Keratinocyte (primary cell): ENCODE results near the gene POTEH.
"Not testable (repeated sequence)": the region's sequence is repeated elsewhere in the genome, so short reads cannot be mapped to it uniquely, and the experiment has no call there.

ENCODE experiments used
- CTCF ChIP-seq, 3 experiments: IDR thresholded peaks in 1 of 3; conservative IDR thresholded peaks in 1 of 3; optimal IDR thresholded peaks in 1 of 3; 2 replicates in 2 of 3; 3 replicates in 1 of 3; pipeline versions ENCODE3 to v1.5.1; 2011; ENCODE audit warnings: low read length in 3 of 3, mild to moderate bottlenecking in 3 of 3, moderate library complexity in 2 of 3, control low read depth in 1 of 3, inconsistent platforms in 1 of 3; ENCODE audit not compliant: insufficient read depth in 2 of 3; ENCODE audit errors: extremely low read depth in 1 of 3
- EZH2 ChIP-seq: IDR thresholded peaks from one replicate; pipeline ENCODE4 v1.6.1; 2012; ENCODE audit warnings: inconsistent platforms, mild to moderate bottlenecking, low read length, moderate library complexity

GRCh38 chr22:15687676-15688075 lies 2.1 kb upstream of the POTEH start:
- TF ChIP-seq CTCF (optimal IDR thresholded peaks at IDR 0.05 in 1 of 3, IDR thresholded peaks at IDR 0.05 in 1 of 3, conservative IDR thresholded peaks at IDR 0.05 in 1 of 3; ENCODE audit: extremely low read depth in 1 of 3, insufficient read depth in 2 of 3, low read length in 3 of 3); EZH2: not testable (repeated sequence)
